Stimulated activated naive CD8-positive, alpha-beta T cell treated with anti-CD3 and anti-CD28 coated beads, Interleukin-15, amount 100 ng/mL, for 72 hours (primary cell): ENCODE data around the gene CORIN.
"Not testable (repeated sequence)": the region's sequence is repeated elsewhere in the genome, so short reads cannot be mapped to it uniquely, and the experiment has no call there.

ENCODE experiments used
- ATAC-seq: fragments of 150-1000 bp; cut with Tn5 transposase; 2 replicates; pipeline ENCODE4 v1.10.0; 2021; ENCODE audit warnings: mild to moderate bottlenecking, moderate library complexity
- DNase-seq, 2 donors: peaks; one replicate each; pipeline ENCODE4 v3.0.0; 2021 to 2022
- H3K27ac Mint-ChIP-seq, 2 donors: one replicate each; pipeline ENCODE4 v1.8.0; 2022; ENCODE audit warnings: mild to moderate bottlenecking in 2 of 2, mixed read lengths in 2 of 2, moderate library complexity in 2 of 2
- H3K27me3 Mint-ChIP-seq: one replicate; pipeline ENCODE4 v1.8.0; 2022; ENCODE audit warnings: mixed read lengths
- H3K4me1 Mint-ChIP-seq: one replicate; pipeline ENCODE4 v1.8.0; 2022; ENCODE audit warnings: mild to moderate bottlenecking, mixed read lengths
- H3K4me3 Mint-ChIP-seq, 2 donors: one replicate each; pipeline ENCODE4 v1.8.0; 2022; ENCODE audit warnings: mild to moderate bottlenecking in 2 of 2, mixed read lengths in 2 of 2, moderate library complexity in 1 of 2
- H3K9me3 Mint-ChIP-seq, 2 donors: one replicate each; pipeline ENCODE4 v1.8.0; 2022; ENCODE audit warnings: mixed read lengths in 2 of 2

The CORIN gene

DNA sequence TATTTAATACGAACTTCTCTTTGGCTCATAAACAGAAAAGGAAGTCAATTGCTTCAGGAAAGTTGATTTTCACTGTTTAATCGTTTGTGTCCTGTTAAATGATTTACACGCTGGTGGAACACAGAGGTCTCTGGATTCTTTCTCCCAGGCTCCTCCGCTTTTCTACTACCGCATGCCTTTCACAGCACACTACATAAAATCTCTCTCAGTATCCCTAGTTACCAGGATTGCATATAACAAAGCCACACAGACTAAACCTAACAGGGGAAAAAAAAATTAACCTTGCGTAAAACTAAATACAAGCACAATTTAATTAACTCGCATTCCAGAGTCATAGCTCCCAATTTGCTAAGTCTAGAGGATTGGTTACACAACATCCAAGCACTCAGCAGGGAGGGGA is 133.9 kb downstream of the CORIN start:
- Mint-ChIP-seq H3K9me3 (no peaks in the 10 kb centered on the region), H3K27me3 (peaks cover 51% of the 10 kb centered on the region), H3K27ac (no peak overlapping the region), H3K4me3 (no peak overlapping the region), H3K4me1 (no peaks in the 10 kb centered on the region)
- DNase-seq (no peak), ATAC-seq (no peak)

DNA sequence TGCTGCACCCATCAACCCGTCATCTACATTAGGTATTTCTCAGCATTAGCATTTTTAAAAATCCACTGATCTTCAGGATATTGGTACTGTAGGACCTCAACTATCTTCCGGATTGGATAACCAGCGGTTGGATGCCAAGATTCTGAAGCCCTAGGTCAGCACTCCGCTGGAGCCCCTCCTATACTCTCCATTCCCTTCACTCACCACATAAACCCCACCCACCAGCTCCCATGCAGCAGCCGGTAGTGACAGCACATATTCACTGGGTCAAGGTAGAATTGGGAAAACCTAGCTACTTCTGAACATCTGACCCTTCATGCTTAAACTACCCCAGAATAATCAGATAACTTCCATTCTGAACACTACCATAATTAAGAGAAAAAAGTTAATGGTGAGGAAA is 134.9 kb downstream of the CORIN start:
- H3K27me3 Mint-ChIP-seq = peaks cover 42% of the 10 kb centered on the region
- ATAC-seq (no peak), DNase-seq (no peak)
- H3K27ac Mint-ChIP-seq = no peak overlapping the region
- no peaks in the 10 kb centered on the region for H3K9me3 Mint-ChIP-seq
- H3K4me1 Mint-ChIP-seq = no peaks in the 10 kb centered on the region
- no peak overlapping the region for H3K4me3 Mint-ChIP-seq

DNA sequence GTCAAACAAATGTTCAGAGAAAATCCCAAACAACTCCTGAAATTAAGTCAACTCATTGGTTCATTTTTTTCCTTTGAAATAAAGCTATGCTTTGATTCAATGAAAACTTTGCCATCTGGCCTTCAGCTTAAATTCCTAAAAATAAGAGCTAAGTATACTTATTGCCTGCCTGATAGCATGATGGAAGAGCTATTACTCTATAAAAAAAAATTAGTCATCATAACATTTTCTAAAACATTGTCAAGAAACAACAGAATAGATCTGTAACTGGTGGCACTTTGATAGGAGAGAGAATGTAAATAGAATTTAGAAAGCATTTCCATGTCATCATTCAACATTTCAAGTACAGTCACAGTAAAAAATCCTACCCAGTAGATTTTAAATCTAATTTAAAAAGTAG is 136.6 kb downstream of the CORIN start:
- ATAC-seq (no peak), DNase-seq (no peak)
- Mint-ChIP-seq H3K27ac (no peak overlapping the region), H3K27me3 (peaks cover 46% of the 10 kb centered on the region), H3K4me1 (no peaks in the 10 kb centered on the region), H3K4me3 (no peak overlapping the region), H3K9me3 (no peaks in the 10 kb centered on the region)

DNA sequence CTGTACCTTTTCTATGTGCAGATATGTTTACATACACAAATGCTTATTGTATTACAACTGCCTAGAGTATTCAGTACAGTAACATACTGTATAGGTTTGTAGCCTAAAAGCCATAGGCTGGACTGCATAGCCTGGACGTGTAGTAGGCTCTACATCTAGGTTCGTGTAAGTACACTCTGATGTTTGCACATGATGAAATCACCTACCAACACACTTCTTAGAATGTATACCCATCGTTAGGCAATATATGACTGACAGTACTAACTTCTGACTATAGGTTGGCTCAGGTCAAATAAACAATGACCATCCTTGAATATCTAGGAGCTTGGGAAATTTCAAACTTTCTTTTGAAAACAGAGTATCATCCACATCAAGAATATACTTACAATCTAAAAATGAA is 139.0 kb downstream of the CORIN start:
- H3K27ac Mint-ChIP-seq = no peak overlapping the region
- peaks cover 36% of the 10 kb centered on the region for H3K27me3 Mint-ChIP-seq
- H3K4me3 Mint-ChIP-seq = no peak overlapping the region
- no peaks in the 10 kb centered on the region for H3K4me1 Mint-ChIP-seq
- DNase-seq = no peak
- no peaks in the 10 kb centered on the region for H3K9me3 Mint-ChIP-seq
- ATAC-seq = no peak

DNA sequence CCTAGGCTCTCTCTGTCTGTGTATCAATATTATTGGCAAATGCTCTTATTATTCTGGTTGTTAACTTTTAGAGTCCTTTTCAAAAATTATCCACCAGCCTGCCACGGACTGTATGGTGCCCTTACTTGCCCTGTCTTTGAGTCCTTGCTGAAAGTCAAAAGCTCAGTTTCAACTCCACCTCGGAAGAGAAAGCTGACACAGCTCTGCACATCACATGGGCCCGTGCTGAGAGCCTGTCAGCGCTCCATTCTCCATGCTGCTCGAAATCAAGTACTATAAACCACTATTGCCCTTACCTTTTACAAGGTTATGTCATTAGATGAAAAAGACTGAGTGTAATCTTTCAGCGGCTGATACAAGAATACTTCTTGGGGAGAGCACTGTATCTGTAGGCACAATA is 141.0 kb downstream of the CORIN start:
- H3K4me1 Mint-ChIP-seq = no peaks in the 10 kb centered on the region

DNA sequence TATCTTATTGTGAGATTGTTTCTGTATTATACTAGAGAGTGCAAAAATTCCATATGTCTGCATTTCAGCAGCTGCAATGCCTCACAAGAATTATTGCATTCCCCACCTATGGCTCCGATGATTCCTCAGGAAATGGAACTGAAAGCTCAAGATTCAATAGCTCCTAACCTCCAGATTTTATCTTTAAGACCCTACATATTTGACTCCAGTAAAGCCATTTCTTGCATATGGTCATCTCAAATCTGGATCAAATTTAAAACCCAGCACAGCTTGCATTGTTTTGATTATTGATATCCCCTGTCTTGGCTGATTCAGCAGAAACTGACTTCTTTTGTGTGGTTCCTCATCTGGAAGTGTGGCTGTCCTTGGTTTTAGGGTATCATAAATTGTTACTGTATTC is 142.6 kb downstream of the CORIN start:
- H3K4me3 Mint-ChIP-seq = no peak overlapping the region
- no peaks in the 10 kb centered on the region for H3K4me1 Mint-ChIP-seq
- no peak for DNase-seq
- ATAC-seq = no peak
- H3K27me3 Mint-ChIP-seq = peaks cover 24% of the 10 kb centered on the region
- H3K9me3 Mint-ChIP-seq = no peaks in the 10 kb centered on the region
- no peak overlapping the region for H3K27ac Mint-ChIP-seq

More for the DNA sequence above, 141.0 kb downstream of the CORIN start:
- Mint-ChIP-seq H3K27ac (no peak overlapping the region), H3K9me3 (no peaks in the 10 kb centered on the region), H3K4me3 (no peak overlapping the region), H3K27me3 (peaks cover 34% of the 10 kb centered on the region)
- DNase-seq = no peak
- no peak for ATAC-seq

DNA sequence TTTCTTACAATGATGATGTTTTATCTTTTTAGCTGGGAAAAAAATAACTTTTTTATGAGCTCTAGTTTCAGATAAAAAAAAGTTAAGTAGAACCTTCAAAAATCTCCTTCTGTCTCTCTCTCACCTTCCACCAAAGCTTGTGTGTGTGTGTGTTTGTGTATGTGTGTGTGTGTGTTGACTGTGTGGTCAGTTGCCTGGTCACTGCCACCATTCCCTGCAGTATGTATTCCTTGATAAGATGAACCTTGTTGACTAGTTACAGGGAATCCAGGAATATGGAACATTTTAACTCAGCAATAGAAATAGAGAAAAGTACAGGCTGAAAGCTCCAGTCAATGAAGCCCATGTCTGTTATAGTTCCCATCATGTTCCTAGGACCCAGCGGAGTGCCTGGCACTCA is 143.5 kb downstream of the CORIN start:
- no peak for ATAC-seq
- H3K4me3 Mint-ChIP-seq = no peak overlapping the region

DNA sequence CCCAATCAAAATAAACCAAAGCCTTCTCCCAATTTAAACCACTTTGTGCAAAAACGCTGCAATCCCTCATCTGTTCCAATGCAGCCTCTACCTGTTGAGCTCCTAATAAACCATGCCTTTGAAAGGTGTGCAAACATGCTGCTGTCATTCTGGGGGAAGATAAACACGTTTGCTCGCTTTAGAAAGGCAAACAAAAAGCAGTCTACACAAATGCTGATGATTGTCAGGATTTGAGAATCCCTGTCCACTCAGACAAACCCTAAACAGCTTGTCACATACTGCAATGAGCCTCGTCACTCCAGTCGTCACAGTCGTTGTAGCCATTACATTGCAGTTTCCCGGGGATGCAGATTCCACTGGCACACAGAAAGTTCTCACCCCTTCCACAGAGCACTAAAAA is 145.2 kb downstream of the CORIN start:
- H3K9me3 Mint-ChIP-seq = no peaks in the 10 kb centered on the region
- no peak for ATAC-seq
- no peaks in the 10 kb centered on the region for H3K4me1 Mint-ChIP-seq
- no peak for DNase-seq
- H3K27me3 Mint-ChIP-seq = peaks cover 18% of the 10 kb centered on the region
- H3K4me3 Mint-ChIP-seq = no peak overlapping the region
- no peak overlapping the region for H3K27ac Mint-ChIP-seq

More for the DNA sequence above, 143.5 kb downstream of the CORIN start:
- Mint-ChIP-seq H3K27ac (no peak overlapping the region), H3K27me3 (peaks cover 18% of the 10 kb centered on the region), H3K9me3 (no peaks in the 10 kb centered on the region), H3K4me1 (no peaks in the 10 kb centered on the region)
- no peak for DNase-seq

DNA sequence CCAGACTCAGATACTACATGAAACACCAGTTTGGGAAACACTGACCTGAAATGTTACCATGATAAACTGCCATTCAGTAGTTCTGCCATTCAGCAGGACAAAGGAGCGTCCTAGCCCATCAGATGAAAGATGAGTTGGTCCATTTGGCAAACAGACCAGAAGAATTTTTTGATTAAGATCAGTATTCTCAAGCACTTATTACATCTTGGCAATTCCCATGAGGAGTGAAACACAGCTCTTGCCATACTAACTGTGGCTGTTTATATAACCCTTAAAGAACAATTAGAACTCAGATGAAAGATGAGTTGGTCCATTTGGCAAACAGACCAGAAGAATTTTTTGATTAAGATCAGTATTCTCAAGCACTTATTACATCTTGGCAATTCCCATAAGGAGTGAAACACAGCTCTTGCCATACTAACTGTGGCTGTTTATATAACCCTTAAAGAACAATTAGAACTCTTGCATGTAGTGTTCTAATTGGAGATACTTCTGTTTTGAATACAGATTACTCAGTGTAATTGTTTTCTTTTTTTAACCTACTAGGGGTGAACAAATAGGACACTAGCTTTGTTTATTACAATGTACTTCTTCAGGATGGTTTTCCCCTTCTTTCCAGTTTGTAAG is 146.0 kb downstream of the CORIN start:
- ATAC-seq, H3K9me3 Mint-ChIP-seq, H3K4me1 Mint-ChIP-seq, H3K4me3 Mint-ChIP-seq, DNase-seq, H3K27ac Mint-ChIP-seq: not testable (repeated sequence)
- peaks cover 12% of the 10 kb centered on the region for H3K27me3 Mint-ChIP-seq

DNA sequence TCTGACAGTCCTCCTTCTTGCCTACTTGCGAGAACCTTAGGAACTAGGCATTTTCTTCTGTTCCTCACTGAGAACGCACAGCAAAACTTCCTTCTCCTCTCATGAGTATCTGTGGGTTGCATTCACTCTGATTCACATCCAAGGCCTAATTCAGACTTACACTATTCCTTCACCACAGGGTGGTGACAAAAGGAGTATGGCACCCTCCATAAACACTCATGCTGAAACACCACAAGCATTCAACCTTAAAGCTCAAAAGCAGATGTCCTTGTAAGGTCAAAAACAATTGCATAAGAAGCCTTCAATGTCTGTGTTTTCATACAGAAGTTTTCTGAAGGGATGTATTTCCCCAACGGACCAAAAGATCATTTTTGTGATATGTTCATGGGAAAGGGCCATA is 147.3 kb downstream of the CORIN start:
- no peak for ATAC-seq
- Mint-ChIP-seq H3K4me3 (no peak overlapping the region), H3K4me1 (no peaks in the 10 kb centered on the region), H3K27ac (no peak overlapping the region), H3K27me3 (peaks cover 10% of the 10 kb centered on the region), H3K9me3 (no peaks in the 10 kb centered on the region)
- DNase-seq = no peak

DNA sequence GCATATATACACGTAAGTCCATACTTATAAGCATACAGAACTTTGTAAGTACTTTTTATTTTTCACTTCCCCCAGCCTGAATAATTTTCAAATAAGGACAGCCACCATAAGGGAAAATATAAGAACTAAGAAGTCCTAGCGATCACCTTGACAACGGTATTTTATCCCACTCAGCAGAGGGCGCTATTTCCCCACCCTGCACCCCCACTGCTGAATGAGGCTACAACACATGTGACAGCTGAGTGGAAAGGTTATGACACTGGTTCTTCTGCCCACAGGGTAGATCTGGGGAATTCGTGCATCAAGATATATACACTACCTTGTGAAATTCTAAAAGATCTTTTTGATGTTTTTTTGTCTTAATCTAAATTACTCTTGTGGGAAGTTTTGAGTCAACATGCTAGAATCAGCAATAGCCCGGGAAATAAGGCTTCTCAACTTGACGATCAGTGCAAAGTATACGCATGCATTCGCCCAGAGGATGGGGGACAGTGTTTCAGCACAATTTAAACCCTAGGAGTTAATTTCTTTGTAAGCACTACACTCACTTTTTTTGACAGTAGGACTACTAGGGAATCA is 151.5 kb downstream of the CORIN start:
- peak; percentile 57 to 63 for DNase-seq
- Mint-ChIP-seq H3K9me3 (no peaks in the 10 kb centered on the region), H3K4me3 (no peak overlapping the region), H3K27ac (no peak overlapping the region), H3K4me1 (no peaks in the 10 kb centered on the region), H3K27me3 (peaks cover 9% of the 10 kb centered on the region)
- peak; percentile 87 for ATAC-seq

DNA sequence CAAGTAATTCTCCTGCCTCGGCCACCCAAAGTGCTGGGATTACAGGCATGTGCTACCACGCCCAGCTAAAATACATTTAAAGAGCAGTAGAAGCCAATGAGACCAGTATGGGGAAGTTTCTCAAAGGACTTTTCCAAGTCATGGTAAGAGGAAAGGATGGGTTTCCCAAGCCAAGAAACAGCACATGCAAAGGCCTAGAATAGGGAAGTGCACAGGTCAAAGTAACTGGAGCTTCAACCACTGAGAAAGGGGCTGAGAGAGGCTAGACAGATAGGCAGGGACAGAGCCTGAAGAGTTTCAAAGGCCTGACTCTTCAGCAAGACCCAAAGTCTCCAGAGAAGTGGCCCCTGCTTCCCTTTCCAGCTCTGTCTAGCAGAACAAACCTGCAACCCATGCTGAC is 162.1 kb downstream of the CORIN start:
- ATAC-seq (no peak), DNase-seq (no peak)
- Mint-ChIP-seq H3K27me3 (peaks cover 8% of the 10 kb centered on the region), H3K9me3 (no peaks in the 10 kb centered on the region), H3K4me3 (no peak overlapping the region), H3K27ac (no peak overlapping the region), H3K4me1 (no peaks in the 10 kb centered on the region)

DNA sequence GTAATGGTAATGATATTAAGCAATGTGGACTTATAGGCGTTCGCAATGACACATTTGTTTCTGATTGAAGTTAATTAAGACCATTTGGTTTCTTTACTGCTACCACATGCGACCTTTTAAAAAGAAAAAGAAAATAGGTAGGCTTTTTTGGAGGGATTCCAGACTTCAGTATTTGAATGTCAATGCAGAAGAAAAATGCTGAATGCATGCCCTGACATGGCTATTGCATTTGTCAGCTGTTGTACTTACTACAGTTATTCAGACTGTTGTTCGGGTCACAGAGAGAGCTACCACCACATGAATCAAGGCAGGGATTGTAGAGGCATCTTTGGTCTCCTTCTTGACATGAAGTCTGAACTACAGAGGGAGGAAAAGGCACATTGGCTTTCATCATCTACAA is 163.7 kb downstream of the CORIN start:
- DNase-seq (no peak), ATAC-seq (no peak)
- Mint-ChIP-seq H3K27ac (no peak overlapping the region), H3K9me3 (no peaks in the 10 kb centered on the region), H3K4me1 (no peaks in the 10 kb centered on the region), H3K4me3 (no peak overlapping the region), H3K27me3 (peaks cover 6% of the 10 kb centered on the region)

DNA sequence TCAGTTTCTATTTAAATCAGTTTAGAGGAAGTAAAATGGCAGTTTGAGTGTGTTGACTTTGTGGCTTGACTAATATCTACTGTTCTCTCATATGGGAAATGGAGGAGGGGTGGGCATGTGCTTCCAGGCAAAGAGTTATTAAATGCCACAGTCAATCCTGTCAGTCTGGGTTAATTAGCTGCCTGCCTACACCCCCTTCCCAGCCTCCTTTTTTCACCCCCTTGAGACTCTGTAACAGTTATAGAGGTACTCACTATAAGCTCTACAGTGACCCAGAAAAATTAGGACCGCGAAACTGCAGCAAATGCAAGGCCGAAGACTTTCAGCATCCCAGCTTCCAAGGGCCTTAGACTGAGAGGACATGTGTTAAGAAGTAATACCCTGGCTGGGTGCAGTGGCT is 165.2 kb downstream of the CORIN start:
- Mint-ChIP-seq H3K4me1 (no peaks in the 10 kb centered on the region), H3K27ac (no peak overlapping the region), H3K27me3 (peaks cover 9% of the 10 kb centered on the region), H3K4me3 (no peak overlapping the region), H3K9me3 (no peaks in the 10 kb centered on the region)
- no peak for ATAC-seq
- no peak for DNase-seq

DNA sequence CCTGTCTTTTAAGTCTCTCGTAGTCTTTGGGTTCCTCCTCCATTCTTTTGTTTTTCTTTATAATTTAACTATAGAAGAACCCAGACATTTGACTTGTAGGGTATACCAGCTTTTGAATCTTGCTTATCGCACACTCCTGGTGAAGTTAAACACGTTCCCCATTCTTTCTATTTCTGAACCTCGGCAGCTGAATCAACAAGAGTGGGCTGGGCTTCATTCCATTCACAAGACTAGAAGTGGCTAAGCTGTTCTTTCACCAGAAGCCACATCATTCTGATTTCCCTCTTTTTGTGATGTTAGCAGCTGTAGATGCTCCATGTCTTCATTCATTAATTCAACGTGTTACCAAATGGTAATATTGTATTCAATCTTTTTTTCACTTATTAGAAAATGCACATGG is 167.9 kb downstream of the CORIN start:
- no peaks in the 10 kb centered on the region for H3K4me1 Mint-ChIP-seq
- H3K9me3 Mint-ChIP-seq = no peaks in the 10 kb centered on the region

DNA sequence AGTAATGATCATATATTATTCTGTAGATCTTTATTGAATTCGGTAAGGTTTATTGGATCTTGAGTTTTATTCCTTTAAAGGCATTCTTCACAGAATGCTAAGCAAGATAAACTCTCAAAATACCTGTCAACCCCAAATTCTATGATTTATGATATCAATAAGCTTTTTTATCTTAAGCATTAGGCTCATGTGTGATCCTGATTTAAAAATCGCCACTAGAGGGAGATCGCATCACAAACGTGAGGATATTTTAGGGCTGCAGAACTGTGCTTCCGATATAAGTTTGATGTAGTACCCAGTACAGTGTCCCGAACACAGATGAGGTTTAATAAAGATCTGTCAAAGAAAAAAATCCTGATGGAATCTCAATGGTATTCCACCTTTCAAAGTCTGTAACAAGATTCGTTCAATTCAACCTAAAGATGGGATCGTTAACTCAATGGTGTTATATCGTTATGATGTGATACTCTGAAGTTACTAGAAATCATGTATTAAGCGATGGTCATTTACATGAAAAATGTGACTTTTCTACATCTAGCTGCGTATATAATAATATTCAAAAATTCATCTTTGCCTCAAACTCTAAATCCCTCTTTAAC is 169.0 kb downstream of the CORIN start:
- Mint-ChIP-seq H3K9me3 (no peaks in the 10 kb centered on the region), H3K27ac (no peak overlapping the region), H3K4me3 (no peak overlapping the region), H3K4me1 (no peaks in the 10 kb centered on the region), H3K27me3 (peaks cover 28% of the 10 kb centered on the region)
- DNase-seq (peak; percentile 15), ATAC-seq (peak; percentile 78)

More for the DNA sequence above, 167.9 kb downstream of the CORIN start:
- no peak for ATAC-seq
- peaks cover 28% of the 10 kb centered on the region for H3K27me3 Mint-ChIP-seq
- DNase-seq = no peak
- H3K27ac Mint-ChIP-seq = no peak overlapping the region
- H3K4me3 Mint-ChIP-seq = no peak overlapping the region

DNA sequence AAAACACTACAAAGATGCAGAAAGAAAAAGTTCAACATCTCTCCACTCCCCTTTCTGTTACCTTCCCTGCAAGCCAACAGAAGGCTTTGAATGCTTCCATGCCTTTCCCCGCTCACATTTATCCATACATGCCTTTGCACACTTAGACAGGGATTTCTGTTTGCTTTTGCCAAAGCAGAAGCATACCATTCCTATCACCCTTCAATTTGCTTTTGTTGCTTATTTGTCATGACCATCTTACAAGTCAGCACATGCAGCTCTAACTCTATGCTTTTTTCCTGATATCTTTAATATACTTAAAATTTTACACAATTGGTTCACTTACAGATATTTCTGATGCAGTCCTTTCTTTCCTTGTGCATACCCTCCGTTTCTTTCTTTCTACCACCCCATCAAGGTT is 169.6 kb downstream of the CORIN start:
- H3K9me3 Mint-ChIP-seq = no peaks in the 10 kb centered on the region
- peaks cover 28% of the 10 kb centered on the region for H3K27me3 Mint-ChIP-seq
- no peak overlapping the region for H3K4me3 Mint-ChIP-seq
- DNase-seq (no peak), ATAC-seq (no peak)
- H3K27ac Mint-ChIP-seq = no peak overlapping the region
- H3K4me1 Mint-ChIP-seq = no peaks in the 10 kb centered on the region
